Measurements from ENCODE around the gene SHANK1. TPM values are rescaled to one million over a fixed set of nuclear protein-coding genes. Genes with fewer than 3 reads are reported as not detected.

Gene SHANK1
- polyA plus RNA-seq, 3 donors: not detected

GRCh38 chr19:50711196-50711595, 8.4 kb downstream of the SHANK1 start:
- H4K20me1 ChIP-seq (ENCODE audit: insufficient read depth, low read length): no peaks in the 10 kb centered on the region
- intact Hi-C loops (cut with micrococcal nuclease): no loop called here
- no peak overlapping the region for H2AFZ ChIP-seq (ENCODE audit: insufficient read depth, low read depth, low read length, poor library complexity, severe bottlenecking)
- TF ChIP-seq CTCF (IDR thresholded peaks at IDR 0.05): no peak
- no peak for DNase-seq
- H3K27ac ChIP-seq (ENCODE audit: low read depth in 1 of 2, low read length in 2 of 2): no peak overlapping the region
- H3K36me3 ChIP-seq (replicated peaks in 1 of 2; ENCODE audit: control insufficient read depth in 1 of 2, insufficient read depth in 2 of 2, low read length in 2 of 2): no peaks in the 10 kb centered on the region
- H3K4me1 ChIP-seq (ENCODE audit: control insufficient read depth in 1 of 2, insufficient read depth in 2 of 2, low read length in 2 of 2): no peaks in the 10 kb centered on the region
- H3K27ac Mint-ChIP-seq: no peak overlapping the region
- no peaks in the 10 kb centered on the region for H3K9me3 Mint-ChIP-seq
- H3K36me3 Mint-ChIP-seq: no peaks in the 10 kb centered on the region
- no peaks in the 10 kb centered on the region for H3K27me3 ChIP-seq (ENCODE audit: control insufficient read depth in 2 of 2, insufficient read depth in 2 of 2, low read length in 2 of 2)
- H3K79me2 ChIP-seq (ENCODE audit: insufficient read depth, low read length): no peaks in the 10 kb centered on the region
- H3K4me3 ChIP-seq (replicated peaks in 1 of 3; ENCODE audit: low read depth in 2 of 3, low read length in 3 of 3): no peak overlapping the region
- H3K4me2 ChIP-seq (replicated peaks; ENCODE audit: extremely low read depth, low read length, poor library complexity, severe bottlenecking): no peak overlapping the region
- peaks cover 15 to 17% (median 16%) of the 10 kb centered on the region in 3 donors for H3K27me3 Mint-ChIP-seq (ENCODE audit: low read depth in 3 of 3)
- no peak overlapping the region for H3K9ac ChIP-seq (ENCODE audit: insufficient read depth, low read length, poor library complexity, severe bottlenecking)
- H3K9me3 ChIP-seq (replicated peaks in 1 of 2; ENCODE audit: control insufficient read depth in 1 of 2, insufficient read depth in 1 of 2, low read length in 2 of 2): no peaks in the 10 kb centered on the region
- 94% methylated on average over 11 of the region's 11 CpGs for WGBS (ENCODE audit: insufficient coverage)
- no peak overlapping the region for H3K4me3 Mint-ChIP-seq
- H3K4me1 Mint-ChIP-seq: no peaks in the 10 kb centered on the region

- no peak overlapping the region for H3K27ac ChIP-seq (ENCODE audit: low read depth in 1 of 2, low read length in 2 of 2)
- H3K9me3 ChIP-seq (replicated peaks in 1 of 2; ENCODE audit: control insufficient read depth in 1 of 2, insufficient read depth in 1 of 2, low read length in 2 of 2): no peaks in the 10 kb centered on the region
- Mint-ChIP-seq H3K4me3 (no peak overlapping the region), H3K36me3 (no peaks in the 10 kb centered on the region), H3K4me1 (no peaks in the 10 kb centered on the region), H3K27ac (no peak overlapping the region), H3K27me3 (ENCODE audit: low read depth in 3 of 3) (peaks cover 12 to 16% (median 15%) of the 10 kb centered on the region in 3 donors), H3K9me3 (no peaks in the 10 kb centered on the region)
- DNase-seq: no peak
- H4K20me1 ChIP-seq (ENCODE audit: insufficient read depth, low read length): no peaks in the 10 kb centered on the region
- no peak for TF ChIP-seq CTCF (IDR thresholded peaks at IDR 0.05)
- intact Hi-C loops (cut with micrococcal nuclease): no loop called here
- H3K27me3 ChIP-seq (ENCODE audit: control insufficient read depth in 2 of 2, insufficient read depth in 2 of 2, low read length in 2 of 2): no peaks in the 10 kb centered on the region
- no peak overlapping the region for H2AFZ ChIP-seq (ENCODE audit: insufficient read depth, low read depth, low read length, poor library complexity, severe bottlenecking)
- H3K36me3 ChIP-seq (replicated peaks in 1 of 2; ENCODE audit: control insufficient read depth in 1 of 2, insufficient read depth in 2 of 2, low read length in 2 of 2): no peaks in the 10 kb centered on the region
- no peaks in the 10 kb centered on the region for H3K4me1 ChIP-seq (ENCODE audit: control insufficient read depth in 1 of 2, insufficient read depth in 2 of 2, low read length in 2 of 2)
- 86% methylated on average over 5 of the region's 5 CpGs for WGBS (ENCODE audit: insufficient coverage)
- H3K4me3 ChIP-seq (replicated peaks in 1 of 3; ENCODE audit: low read depth in 2 of 3, low read length in 3 of 3): no peak overlapping the region
- H3K4me2 ChIP-seq (replicated peaks; ENCODE audit: extremely low read depth, low read length, poor library complexity, severe bottlenecking): no peak overlapping the region
- H3K9ac ChIP-seq (ENCODE audit: insufficient read depth, low read length, poor library complexity, severe bottlenecking): no peak overlapping the region
- H3K79me2 ChIP-seq (ENCODE audit: insufficient read depth, low read length): no peaks in the 10 kb centered on the region
Observed at GRCh38 chr19:50710612-50711011, 9.0 kb downstream of the SHANK1 start.
